ENCODE measurements around the gene CEP112. TPM values are rescaled to one million over a fixed set of nuclear protein-coding genes. Genes with fewer than 3 reads are reported as not detected.

Gene CEP112
- polyA plus RNA-seq, 1 experiment: 5.7 TPM

DNA sequence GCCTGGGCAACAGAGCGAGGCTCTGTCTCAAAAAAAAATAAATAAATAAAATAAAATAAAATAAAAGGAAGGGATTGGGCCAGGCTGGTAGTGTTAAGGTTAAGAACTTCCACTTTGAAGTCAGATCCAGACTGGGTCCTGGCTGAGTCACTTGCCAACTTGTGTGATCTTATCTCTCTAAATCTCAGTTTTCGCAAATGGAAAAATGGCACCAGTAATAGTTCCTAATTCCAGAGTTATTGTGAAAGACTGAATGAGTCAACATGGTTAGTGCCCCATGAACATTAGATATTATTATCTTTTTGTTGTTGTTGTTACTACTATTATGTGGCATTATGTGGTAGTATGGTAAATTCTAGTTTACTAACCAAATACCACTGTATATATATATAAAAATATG, 442.5 kb downstream of the CEP112 start:
- ChIA-PET POLR2A (no interaction called here), CTCF (no interaction called here)
- Histone ChIP-seq H3K27me3 (ENCODE audit: control insufficient read depth, insufficient read depth, low read length) (no peaks in the 10 kb centered on the region), H3K27ac (ENCODE audit: low read depth, low read length) (no peak overlapping the region), H3K9me3 (ENCODE audit: control insufficient read depth, insufficient read depth, low read length) (no peaks in the 10 kb centered on the region), H3K4me3 (ENCODE audit: low read depth, low read length) (no peak overlapping the region)
- no peak for DNase-seq (ENCODE audit: low read depth, low spot score)
- no peak for TF ChIP-seq CTCF (IDR thresholded peaks at IDR 0.05; ENCODE audit: low read depth, low read length)

DNA sequence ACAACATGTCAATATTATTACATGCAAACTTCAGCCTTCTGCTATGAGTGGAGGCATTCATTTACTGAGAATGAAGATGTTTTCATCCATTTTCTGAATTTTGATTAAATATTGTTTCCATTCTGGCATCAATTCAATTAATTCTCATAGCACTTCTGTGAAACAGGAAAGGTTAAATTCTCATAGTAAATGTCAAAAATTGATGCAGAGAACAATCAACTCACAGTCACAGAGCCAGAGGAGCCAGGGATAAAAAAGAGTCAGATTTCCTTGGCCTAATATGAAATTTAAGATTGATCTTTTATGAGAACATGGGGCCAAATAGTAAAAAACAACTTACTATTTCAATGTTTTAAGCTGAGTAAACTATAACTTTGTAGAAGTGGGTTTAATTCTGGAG, 446.7 kb downstream of the CEP112 start:
- ChIA-PET CTCF (no interaction called here), POLR2A (interaction anchor here (0.6 kb wide), 1 partner anchor 52 kb away, joined by 3 read pairs; no protein-coding TSS in a partner anchor)
- DNase-seq (ENCODE audit: low read depth, low spot score): no peak
- Histone ChIP-seq H3K27ac (ENCODE audit: low read depth, low read length) (no peak overlapping the region), H3K4me3 (ENCODE audit: low read depth, low read length) (no peak overlapping the region), H3K27me3 (ENCODE audit: control insufficient read depth, insufficient read depth, low read length) (no peaks in the 10 kb centered on the region), H3K9me3 (ENCODE audit: control insufficient read depth, insufficient read depth, low read length) (no peaks in the 10 kb centered on the region)
- no peak for TF ChIP-seq CTCF (IDR thresholded peaks at IDR 0.05; ENCODE audit: low read depth, low read length)

- H3K27ac ChIP-seq (ENCODE audit: low read depth, low read length): no peak overlapping the region
- H3K4me3 ChIP-seq (ENCODE audit: low read depth, low read length): no peak overlapping the region
- POLR2A ChIA-PET: no interaction called here
- DNase-seq (ENCODE audit: low read depth, low spot score): no peak
- H3K27me3 ChIP-seq (ENCODE audit: control insufficient read depth, insufficient read depth, low read length): no peaks in the 10 kb centered on the region
- CTCF ChIA-PET: no interaction called here
- TF ChIP-seq CTCF (IDR thresholded peaks at IDR 0.05; ENCODE audit: low read depth, low read length): no peak
- H3K9me3 ChIP-seq (ENCODE audit: control insufficient read depth, insufficient read depth, low read length): peaks cover 2% of the 10 kb centered on the region; the same call in 1 of the 2 replicates
Measured at GRCh38 chr17:65743308-65743655, 448.7 kb downstream of the CEP112 start.

DNA sequence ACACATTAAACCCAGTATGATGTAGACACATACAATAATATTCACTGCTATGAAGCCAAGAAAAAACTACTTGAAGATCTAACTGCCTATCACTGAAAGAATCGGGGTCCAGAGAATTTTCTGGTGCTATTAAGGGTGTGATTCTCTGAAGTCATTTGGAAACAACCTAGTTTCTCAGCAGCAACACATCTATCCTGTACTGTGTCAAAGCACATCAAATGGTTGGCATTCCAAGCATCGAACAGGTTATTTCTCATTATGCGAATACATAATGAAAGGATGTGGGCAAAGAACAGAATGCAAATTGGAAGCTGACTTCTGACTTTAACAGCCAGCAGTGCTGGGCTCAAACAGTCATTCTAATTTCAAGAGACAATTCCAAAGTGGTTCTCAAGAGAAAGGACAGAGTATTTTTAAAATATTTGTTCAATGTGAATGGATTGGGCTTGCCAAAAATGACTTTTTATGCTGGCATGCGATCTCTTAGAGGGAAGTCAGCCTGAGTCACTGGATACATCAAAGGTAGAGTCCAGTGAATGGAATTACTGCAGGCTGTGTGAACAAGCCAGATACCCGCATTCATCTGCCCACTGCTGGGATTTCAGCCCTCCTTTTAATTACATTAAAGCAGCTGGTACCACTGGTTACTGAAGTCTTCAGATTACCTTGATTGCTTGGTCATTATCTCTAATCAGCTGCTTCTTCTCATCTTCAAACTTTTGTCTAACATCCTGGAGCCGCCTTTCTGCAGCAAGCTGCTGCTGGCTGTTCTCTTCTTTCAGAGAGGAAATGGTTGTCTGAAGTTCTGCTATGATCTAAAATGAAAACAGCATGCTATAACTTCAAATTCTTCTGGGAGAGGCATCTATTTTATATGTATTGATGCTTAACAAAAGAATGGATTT, 449.3 kb downstream of the CEP112 start:
- ChIA-PET POLR2A (no interaction called here), CTCF (no interaction called here)
- no peak for TF ChIP-seq CTCF (IDR thresholded peaks at IDR 0.05; ENCODE audit: low read depth, low read length)
- Histone ChIP-seq H3K27me3 (ENCODE audit: control insufficient read depth, insufficient read depth, low read length) (no peaks in the 10 kb centered on the region), H3K9me3 (ENCODE audit: control insufficient read depth, insufficient read depth, low read length) (peaks cover 2% of the 10 kb centered on the region; the same call in 1 of the 2 replicates), H3K4me3 (ENCODE audit: low read depth, low read length) (no peak overlapping the region; the same call in 1 of the 2 replicates), H3K27ac (ENCODE audit: low read depth, low read length) (peak overlapping the region; percentile 47)
- DNase-seq (ENCODE audit: low read depth, low spot score): peak; percentile 48

- TF ChIP-seq CTCF (IDR thresholded peaks at IDR 0.05; ENCODE audit: low read depth, low read length): no peak
- no peak for DNase-seq (ENCODE audit: low read depth, low spot score)
- H3K27ac ChIP-seq (ENCODE audit: low read depth, low read length): no peak overlapping the region
- ChIA-PET POLR2A (no interaction called here), CTCF (no interaction called here)
- peaks cover 2% of the 10 kb centered on the region; the same call in 1 of the 2 replicates for H3K9me3 ChIP-seq (ENCODE audit: control insufficient read depth, insufficient read depth, low read length)
- H3K4me3 ChIP-seq (ENCODE audit: low read depth, low read length): no peak overlapping the region
- no peaks in the 10 kb centered on the region for H3K27me3 ChIP-seq (ENCODE audit: control insufficient read depth, insufficient read depth, low read length)
Measured at GRCh38 chr17:65741710-65742109, 450.2 kb downstream of the CEP112 start.

Measured in AG04450 (cell line).